ENCODE results near the gene SFRP5. TPM values are rescaled to one million over a fixed set of nuclear protein-coding genes. Genes with fewer than 3 reads are reported as not detected.

The SFRP5 gene
- total RNA-seq, 6 donors from 2014 or later, result 0.69 to 14.9 (median 3.6) TPM

GRCh38 chr10:97766996-97767924 lies 4.5 kb downstream of the SFRP5 start:
- Histone ChIP-seq H3K27ac (no peak overlapping the region), H3K4me3 (no peak overlapping the region), H3K36me3 (peaks cover 0 to 8% (median 5%) of the 10 kb centered on the region in 4 donors), H3K27me3 (peaks cover 0 to 14% (median 5%) of the 10 kb centered on the region in 4 donors), H3K9me3 (no peaks in the 10 kb centered on the region), H3K4me1 (peaks cover 7 to 17% (median 11%) of the 10 kb centered on the region in 4 donors)
- no peak for ATAC-seq (ENCODE audit: low FRiP score in 2 of 2)
- no peak for TF ChIP-seq EP300 (IDR thresholded peaks at IDR 0.05)
- TF ChIP-seq POLR2A (IDR thresholded peaks at IDR 0.05), result no peak
- no peak for TF ChIP-seq CTCF (IDR thresholded peaks at IDR 0.05)
- TF ChIP-seq POLR2AphosphoS5 (IDR thresholded peaks at IDR 0.05), result no peak
- WGBS, 2 donors, result 85 to 92% methylated on average over 20 to 22 of the region's 22 CpGs
- no peak for DNase-seq

GRCh38 chr10:97766106-97766810 lies 5.5 kb downstream of the SFRP5 start:
- peaks cover 0 to 18% (median 11%) of the 10 kb centered on the region in 4 donors for H3K36me3 ChIP-seq
- TF ChIP-seq EP300 (IDR thresholded peaks at IDR 0.05), result no peak
- TF ChIP-seq CTCF (IDR thresholded peaks at IDR 0.05), result no peak
- TF ChIP-seq POLR2AphosphoS5 (IDR thresholded peaks at IDR 0.05), result no peak
- TF ChIP-seq POLR2A (IDR thresholded peaks at IDR 0.05), result no peak
- peaks cover 3 to 8% (median 5%) of the 10 kb centered on the region in 4 donors for H3K4me1 ChIP-seq
- H3K27me3 ChIP-seq, result peaks cover 0 to 5% (median 2%) of the 10 kb centered on the region in 4 donors
- no peak for ATAC-seq (ENCODE audit: low FRiP score in 2 of 2)
- no peak for DNase-seq
- H3K4me3 ChIP-seq, result no peak overlapping the region
- no peaks in the 10 kb centered on the region for H3K9me3 ChIP-seq
- WGBS, 2 donors, result 85 to 94% methylated on average over 10 to 13 of the region's 13 CpGs
- H3K27ac ChIP-seq, result no peak overlapping the region

- no peak for TF ChIP-seq POLR2A (IDR thresholded peaks at IDR 0.05)
- no peak for TF ChIP-seq CTCF (IDR thresholded peaks at IDR 0.05)
- no peak for TF ChIP-seq POLR2AphosphoS5 (IDR thresholded peaks at IDR 0.05)
- TF ChIP-seq EP300 (IDR thresholded peaks at IDR 0.05), result no peak
- DNase-seq (no peak), ATAC-seq (ENCODE audit: low FRiP score in 2 of 2) (no peak)
- Histone ChIP-seq H3K9me3 (no peaks in the 10 kb centered on the region), H3K36me3 (peaks cover 0 to 29% (median 18%) of the 10 kb centered on the region in 4 donors), H3K27ac (no peak overlapping the region), H3K27me3 (no peaks in the 10 kb centered on the region), H3K4me3 (no peak overlapping the region), H3K4me1 (no peaks in the 10 kb centered on the region)
- WGBS, 2 donors, result 92 to 94% methylated on average over 15 of the region's 15 CpGs
These were observed 6.6 kb downstream of the SFRP5 start for GRCh38 chr10:97765201-97765600.

GRCh38 chr10:97764519-97764931 lies 7.3 kb downstream of the SFRP5 start:
- peaks cover 4 to 35% (median 25%) of the 10 kb centered on the region in 4 donors for H3K36me3 ChIP-seq
- TF ChIP-seq POLR2AphosphoS5 (IDR thresholded peaks at IDR 0.05) (no peak), CTCF (IDR thresholded peaks at IDR 0.05) (no peak), POLR2A (IDR thresholded peaks at IDR 0.05) (no peak), EP300 (IDR thresholded peaks at IDR 0.05) (no peak)
- no peak overlapping the region for H3K4me3 ChIP-seq
- no peaks in the 10 kb centered on the region for H3K9me3 ChIP-seq
- DNase-seq (no peak), ATAC-seq (ENCODE audit: low FRiP score in 2 of 2) (no peak)
- H3K27me3 ChIP-seq, result no peaks in the 10 kb centered on the region
- H3K27ac ChIP-seq, result no peak overlapping the region
- WGBS, 2 donors, result 80 to 88% methylated on average over 7 of the region's 7 CpGs
- peaks cover 0 to 2% (median 0%) of the 10 kb centered on the region in 4 donors for H3K4me1 ChIP-seq

Data from upper lobe of left lung (tissue), 6 donors.